HL-60/S4 treated with retinoic acid at 250 ng/mL for 4 days and 3 days (cell line): Measurements from ENCODE around the gene SYNM.

Experiments used
- in situ Hi-C: fragments of 300-500 bp; cut with MboI; formaldehyde crosslinking; loops from 2 replicates; pipeline ENCODE4 v1.7.0; 2022; ENCODE audit warnings: low sequenced_read_pairs

SYNM gene

DNA sequence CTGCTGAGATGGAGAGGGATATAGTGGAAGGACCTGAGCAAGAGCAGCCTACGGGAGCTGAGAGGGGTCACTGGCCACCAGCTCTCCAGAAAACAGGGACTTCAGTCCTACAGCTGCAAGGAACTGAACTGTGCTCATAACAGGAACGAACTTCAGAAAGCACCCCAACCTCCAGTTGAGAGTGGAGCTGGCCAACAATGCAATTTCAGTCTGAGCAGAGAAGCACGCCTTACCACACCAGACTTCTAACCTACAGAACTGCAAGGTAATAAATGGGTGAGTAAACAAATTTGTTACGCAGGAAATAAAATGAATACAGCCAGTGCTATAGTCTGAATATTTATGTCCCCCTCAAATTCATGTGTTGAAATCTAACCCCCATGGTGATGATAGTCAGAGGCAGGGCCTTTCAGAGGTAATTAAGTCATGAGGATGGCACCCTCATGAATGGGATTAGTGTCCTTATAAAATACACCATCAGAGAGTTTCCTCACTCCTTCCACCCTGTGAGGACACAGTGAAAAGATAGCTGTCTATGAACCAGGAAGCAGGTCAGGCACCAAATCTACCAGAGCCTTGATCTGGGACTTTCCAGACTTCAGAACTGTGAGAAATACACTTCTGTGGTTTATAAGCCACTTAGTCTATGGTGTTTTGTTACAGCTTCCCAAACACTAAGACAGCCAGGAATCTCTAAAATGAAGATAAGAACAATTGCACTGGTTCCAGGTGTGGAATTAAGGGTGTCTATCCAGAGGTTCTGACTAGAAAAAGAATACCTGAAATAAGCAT is 58.6 kb downstream of the SYNM start:
- in situ Hi-C loops, result no loop called here

DNA sequence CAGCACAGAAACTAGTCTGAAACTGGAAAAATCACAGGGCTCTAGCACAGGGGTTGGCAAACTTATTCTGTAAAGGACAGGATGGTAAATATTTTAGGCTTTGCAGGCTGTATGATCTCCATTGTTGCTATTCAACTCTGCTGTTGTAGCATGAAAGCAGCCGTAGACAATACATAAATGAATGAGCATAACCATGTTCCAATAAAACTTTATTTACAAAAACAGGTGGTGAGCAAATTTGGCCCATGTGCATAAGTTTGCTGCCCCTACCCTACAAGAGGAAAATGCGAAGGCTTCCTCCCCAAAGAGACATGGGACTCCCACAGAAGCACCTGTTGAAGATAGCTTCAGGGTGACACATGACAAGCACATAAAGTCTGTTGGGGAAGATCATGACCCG is 59.2 kb downstream of the SYNM start:
- in situ Hi-C loops, result no loop called here

DNA sequence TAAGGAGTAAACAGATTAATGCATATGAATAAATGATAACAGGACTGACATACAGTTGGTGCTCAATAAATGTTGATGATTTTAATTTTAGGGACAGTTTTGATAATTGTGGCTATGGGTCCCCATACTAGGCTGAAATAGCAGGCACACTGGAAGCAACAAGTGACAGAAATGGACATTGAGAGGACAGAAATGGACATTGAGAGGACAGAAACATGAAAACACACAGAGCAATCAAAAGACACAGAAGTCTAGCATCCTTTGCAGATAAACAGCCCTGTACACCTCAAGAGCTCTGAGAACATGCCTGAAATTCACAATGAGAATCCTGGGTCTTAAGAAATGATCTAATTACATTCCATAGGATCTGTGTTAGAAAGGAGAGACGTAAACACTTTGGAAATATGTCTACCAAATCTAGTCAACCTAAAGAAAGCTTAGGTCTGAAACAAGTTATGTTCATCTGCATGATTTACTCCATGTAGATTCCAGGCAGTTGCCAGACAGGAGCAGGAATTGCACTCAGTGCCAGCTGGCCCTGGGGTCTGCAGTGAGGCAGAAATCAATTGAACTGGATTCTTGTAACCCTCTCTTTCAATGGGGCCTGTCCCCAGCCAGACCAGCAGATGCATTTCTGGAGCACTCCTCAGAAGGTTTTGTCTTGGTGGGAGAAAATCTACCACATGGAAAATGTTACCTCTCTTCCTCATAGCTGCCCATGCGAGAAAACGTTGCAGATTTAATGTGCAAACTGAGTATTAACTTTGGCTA is 60.3 kb downstream of the SYNM start:
- in situ Hi-C loops, result no loop called here

DNA sequence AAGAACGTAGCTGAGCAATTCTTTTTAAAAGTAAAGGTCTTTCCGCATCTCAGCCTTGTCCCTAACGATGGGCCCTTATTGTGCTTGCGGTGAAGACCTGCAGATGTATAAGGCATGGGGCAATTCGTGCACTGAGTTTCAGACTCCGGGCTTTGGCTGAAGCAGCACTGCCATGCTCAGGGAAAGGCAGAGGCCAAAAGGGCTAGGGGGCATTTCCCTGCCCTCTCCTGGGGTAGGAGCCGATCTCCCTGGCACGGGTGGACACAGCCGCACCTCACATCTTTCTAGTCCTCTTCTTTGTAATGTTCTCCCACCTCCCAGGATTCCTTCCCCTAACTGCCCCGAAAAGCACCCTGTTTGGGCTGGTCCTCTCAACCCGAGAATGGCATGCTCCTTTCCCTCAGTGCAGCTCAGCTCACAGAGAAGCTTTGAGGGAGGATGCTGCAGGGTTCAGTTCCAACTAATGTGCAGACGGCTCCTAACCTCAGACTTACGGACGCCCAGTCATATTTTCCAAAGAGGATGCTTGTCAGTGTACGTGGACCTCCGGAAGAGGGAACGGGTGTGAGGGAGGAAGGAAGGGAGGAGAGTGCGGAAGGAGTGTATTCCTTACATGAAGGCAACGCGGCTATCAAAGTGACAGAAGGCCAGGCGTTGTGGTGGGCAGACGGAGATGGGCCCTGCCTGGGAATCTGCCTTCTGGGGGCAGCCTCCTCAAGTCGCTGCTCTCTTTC is 61.2 kb downstream of the SYNM start:
- in situ Hi-C loops, result no loop called here

DNA sequence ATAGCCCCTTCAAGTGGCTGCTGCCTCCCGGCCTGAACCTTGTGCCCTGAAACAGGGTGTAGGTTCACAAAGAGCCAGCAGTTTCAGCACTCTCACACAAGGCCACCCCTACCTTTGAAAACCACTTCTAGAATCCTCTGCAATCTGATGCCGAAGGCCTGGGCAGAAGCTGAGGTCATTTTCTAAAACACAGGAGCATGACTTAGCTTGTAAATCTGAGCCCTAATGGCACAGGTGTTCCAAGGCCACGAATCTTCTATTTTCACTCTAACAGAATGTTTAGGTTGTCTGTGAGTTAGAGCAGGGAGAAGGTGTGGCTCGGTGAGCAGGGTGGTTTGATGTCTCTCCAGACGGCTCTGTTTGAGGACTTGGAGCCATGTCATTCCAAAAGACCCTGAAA is 62.3 kb downstream of the SYNM start:
- in situ Hi-C loops, result no loop called here

DNA sequence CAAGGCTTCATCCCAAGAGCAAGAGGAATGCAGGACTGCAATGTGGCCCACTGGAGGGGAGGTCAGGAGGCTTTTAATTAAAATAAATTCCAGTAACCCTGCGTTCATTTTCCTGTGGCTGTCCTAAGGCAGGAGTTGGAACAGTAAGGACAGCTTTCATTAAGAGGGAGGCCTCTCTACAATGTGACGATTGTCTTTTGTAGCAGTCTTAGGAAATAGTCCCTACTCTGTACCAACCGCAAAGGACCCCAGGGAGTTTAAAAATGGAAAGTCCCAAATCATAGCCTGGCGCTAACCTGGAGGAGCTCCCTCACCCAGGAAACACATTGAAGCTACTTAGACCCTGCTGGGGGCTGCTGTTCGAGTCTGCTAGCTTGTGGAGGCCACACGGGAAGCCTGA is 62.8 kb downstream of the SYNM start:
- in situ Hi-C loops, result no loop called here

DNA sequence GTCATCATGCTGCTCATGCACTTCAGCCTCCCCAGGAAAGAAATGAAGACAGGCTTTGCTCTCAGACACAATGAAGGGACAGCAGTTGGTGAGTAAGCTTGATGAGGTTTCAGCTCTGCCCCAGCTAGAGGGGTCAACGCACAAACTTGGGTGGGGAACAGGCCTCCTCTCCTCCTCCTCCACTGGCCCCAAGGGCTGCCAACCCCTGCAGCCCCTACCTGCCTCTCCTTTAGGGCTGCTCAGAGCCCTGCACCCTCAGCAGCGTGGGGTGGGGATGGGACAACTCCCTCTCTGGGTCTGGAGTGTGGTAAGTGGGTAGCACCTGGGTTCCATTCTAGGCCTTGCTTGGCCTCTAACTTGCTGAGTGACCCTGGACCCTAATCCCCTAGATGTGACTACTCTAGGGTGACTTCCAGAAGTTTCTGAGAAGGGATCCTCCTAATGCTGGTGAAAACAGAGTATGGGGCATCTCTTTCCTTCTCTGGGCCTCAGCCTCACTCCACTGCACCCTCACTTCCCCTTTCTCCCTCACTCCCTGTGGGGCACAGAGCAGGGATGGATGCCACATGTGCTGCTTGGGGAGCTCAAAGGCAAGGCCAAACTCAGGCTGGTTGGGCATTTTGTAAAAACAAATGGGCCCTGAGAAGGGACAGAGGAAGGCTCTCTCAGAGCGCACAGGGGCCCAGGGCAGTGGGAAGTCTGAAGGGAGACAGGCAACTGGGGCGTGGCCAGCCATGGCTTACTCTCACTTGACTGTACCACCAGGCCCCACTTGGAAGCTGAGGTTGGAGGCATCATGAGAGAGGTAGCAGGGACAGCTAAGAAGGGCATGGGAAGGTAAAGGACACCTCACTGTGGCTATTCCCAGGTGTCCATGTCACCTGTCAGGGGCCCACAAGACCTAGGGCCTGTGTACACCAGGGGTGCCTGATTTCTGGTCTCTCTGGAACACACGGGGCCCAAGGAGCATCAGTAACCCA is 64.0 kb downstream of the SYNM start:
- in situ Hi-C loops, result no loop called here

DNA sequence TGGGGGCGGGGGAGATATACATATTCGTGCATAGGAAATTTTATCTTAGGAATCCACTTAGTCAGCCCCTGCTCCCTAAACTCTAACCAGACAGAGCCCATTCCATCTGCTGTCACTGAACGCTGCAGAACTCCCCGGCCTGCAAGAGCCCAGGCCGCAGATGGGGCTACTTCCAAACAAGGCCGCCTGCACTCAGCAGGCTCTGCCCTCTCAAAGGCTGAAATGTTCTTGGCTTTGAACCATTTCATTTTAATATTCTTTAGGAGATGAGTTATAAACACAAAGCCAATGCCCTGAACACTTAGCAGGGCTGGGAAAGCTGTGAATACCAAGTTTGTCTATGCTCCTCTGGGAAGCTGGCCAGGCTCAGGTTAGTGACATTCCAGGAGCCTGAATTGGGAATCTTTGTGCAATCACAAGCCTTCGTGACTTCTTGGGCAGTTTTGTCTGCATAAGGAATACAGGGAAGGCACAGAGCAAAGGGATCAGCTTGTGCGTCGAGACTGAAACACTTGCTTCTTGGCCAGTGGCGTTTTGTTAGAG is 65.0 kb downstream of the SYNM start:
- in situ Hi-C loops, result no loop called here

DNA sequence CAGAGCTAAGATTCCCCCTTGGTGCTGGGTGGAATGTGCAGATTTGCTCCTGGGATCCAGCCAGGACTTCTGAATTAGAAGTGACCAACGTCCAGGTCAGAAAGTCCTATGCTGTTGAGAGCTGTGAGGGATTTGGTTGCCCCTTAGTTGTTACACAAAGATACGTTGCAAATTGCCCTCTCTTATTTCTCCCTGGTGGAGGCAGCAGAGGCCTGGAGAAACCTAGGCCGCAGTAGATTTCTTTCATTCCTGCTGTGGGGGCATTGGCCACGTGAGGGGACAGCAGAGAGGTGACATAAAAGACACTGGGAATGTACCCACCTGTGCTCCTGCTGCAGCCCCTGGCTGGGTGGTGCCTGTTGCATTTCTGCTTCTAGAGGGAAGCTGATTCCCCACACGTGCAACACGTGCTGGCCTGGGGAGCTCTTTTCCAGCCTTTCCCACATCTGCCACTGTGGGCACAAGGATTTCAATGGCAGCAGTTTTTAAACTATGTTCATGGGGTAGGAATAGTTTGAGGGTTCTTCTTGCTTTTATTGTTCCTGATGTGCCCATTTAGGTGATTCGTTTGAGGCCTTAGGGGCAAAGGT is 65.7 kb downstream of the SYNM start:
- in situ Hi-C loops, result no loop called here

DNA sequence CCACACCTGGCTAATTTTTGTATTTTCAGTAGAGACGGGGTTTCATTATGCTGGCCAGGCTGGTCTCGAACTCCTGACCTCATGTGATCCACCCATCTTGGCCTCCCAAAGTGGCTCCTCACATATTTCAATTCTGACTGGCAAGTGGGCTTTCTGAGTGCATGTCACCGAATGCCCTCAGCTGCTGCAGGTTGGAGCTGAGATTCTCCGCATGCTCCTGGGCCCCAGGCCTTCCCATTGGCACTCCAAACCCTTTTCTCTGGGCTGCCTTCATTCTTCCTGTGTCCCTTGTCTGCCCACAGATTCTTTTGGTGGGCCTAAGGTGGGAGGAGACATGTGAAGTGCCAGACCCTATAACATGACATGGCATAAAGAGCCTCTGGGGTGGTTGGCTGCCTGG is 67.3 kb downstream of the SYNM start:
- in situ Hi-C loops, result no loop called here

DNA sequence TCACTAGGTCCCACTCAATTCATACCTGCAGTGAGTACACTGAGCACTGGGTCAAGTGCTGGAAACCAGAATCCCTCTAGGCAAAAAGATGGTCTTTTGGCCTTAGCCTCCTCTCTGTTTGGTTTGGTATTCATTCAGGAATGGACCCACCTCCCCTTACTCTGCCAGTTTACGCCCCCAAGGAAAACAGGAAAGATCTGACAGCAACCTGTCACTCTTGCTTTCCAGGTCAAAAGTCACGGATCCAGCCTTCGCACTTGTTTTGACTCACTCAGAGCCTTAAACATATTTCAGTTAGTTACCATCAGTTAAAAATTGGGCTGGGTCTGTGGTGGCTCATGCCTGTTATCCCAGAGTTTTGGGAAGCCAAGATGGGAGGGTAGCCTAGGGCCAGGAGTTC is 68.1 kb downstream of the SYNM start:
- in situ Hi-C loops, result no loop called here

DNA sequence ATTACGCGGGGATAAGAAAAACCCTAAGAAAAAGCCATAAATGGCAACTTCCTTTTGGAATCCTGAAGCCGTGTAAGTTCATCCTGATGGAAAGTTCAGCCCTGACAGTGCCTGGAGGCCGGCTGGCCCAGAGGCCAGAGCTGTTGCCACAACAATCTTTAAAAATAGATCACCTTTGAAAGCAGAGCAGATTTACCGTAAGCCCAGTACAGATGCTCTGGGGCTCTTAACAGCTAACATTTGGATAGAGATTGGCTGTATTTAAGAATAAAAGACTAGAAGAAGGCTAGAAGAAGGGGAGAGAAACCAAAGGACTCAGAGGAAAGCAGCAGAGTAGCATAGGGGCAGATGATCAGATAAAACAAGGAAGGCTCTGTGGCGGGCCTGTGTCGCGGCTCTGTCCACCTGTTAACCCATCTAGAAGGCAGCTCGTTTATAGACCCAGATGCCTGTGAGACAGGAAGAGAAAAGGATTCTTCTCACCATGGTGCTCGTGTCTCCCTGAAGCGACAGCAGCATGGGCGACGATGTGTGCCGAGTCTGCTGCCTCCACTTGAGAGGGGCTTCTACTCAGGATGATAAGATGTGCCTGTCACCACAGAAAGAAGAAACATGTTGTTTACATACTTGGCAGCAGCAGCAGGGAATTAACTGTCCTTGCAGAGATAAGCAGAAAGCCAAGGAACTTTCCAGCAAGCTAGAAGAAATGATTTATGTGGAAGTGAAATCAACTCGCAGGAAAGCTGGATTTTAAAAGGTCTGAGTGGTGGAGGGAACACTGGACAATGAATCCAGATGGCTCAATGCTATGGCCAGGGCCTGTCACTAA is 69.9 kb downstream of the SYNM start:
- in situ Hi-C loops, result no loop called here

DNA sequence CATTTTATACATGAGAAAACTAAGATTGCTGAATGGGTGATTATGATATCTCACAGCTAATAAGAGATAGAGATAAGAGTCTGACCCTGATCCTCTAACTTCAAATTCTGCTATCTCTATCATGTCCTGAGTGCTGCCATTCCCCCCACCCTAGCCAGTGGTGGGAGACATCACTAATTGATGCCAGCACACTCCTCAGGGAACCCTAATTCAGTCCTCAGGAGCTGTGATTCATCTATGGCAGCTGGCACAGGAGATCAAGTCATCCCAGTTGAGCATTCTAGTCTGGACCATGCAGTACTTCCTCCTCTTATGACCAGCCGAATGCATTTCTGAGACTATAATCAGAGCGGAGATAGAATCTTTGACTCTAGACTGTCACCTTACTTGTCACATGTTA is 71.9 kb downstream of the SYNM start:
- in situ Hi-C loops, result no loop called here

DNA sequence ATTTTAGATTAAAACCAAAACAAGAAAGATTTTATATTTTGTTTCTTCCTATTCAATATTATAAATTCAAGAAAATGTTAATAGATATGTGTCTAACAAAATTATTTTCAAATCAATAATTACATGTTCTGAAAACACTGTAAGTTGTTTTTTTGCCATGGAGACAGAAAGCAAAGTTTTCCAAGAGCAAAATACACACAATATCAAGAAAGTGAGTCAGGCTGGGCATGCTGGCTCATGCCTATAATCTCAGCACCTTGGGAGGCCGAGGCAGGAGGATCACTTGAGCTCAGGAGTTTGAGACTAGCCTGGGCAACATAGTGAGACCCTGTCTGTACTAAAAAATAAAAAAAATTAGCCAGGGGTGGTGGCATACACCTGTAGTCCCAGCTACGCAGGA is 72.8 kb downstream of the SYNM start:
- in situ Hi-C loops, result no loop called here

DNA sequence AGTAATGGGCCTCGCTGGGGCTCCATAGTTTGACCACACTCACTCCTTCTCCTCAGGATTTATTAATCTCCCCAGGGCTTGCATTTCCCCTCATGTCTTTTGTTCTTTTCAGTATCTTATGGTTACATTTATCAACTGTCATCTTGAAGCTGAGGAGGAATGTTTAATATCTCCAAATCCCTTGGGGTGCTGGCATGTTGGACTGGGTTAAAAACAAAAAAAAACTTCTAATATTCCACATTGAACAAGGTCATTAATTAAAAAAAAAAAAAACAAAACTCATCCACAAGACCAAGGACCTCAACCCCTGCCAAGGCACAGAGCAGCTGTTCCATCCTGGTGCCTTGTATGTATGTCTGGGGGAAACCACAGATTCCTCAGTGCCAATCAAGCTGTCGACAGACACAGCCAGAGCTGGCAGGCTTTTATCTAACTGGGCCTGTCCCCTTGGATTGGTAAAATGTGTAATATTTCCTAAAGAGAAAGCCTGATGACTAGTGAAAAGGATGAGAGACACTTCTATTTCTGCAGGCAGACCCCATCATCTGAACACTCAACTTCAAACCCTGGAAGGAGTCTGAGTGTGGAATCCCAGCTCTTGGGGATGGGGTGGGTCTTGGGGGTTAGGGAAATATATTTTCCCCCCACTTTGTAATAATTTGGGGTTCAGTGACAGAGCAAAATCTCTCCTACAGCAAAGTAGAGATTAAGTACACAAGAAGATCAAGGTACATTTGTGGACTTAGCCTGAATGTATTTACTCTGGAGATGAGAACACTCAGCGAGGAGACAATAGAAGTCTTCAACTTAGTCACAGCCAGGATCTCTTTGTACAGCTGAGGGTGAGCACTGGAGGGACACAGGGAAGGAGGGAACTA is 75.4 kb downstream of the SYNM start:
- in situ Hi-C loops, result no loop called here

DNA sequence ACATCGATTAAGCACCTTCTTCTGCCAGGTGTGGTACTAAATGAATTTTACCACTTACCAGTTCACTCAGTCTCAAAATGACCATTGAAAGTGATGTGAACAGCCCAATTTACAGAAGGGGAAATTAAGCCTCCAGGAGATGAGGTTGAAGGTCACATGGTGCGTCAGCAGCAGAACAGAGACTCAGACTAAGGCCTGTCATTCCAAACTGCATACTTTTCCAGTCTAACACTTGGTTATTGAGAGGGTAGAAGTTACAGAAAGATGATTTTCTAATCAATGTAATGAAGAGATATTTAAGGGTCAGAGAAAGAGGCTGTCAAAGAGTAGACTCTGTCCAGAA is 76.1 kb downstream of the SYNM start:
- in situ Hi-C loops, result no loop called here

DNA sequence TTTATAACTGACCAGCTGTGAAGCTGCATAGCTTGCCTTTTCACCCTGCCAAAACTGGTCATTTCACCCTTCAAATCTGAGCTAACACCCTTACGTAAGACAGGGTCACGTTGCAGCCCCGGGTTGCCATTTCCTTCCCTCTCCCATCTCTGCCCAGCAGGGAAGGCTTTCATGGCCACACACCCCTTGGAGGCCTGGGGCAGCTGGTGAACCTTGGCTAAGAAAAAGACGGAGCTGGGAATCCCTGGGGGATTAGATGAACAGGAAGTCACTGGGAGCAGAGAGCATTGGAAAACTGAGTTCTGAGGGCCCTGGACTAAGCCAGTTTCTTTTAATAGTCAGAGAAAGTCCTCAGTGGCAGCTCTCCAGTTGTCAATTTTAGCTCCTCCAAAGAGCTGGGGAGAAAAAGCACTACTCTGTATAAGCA is 76.7 kb downstream of the SYNM start:
- in situ Hi-C loops, result no loop called here

DNA sequence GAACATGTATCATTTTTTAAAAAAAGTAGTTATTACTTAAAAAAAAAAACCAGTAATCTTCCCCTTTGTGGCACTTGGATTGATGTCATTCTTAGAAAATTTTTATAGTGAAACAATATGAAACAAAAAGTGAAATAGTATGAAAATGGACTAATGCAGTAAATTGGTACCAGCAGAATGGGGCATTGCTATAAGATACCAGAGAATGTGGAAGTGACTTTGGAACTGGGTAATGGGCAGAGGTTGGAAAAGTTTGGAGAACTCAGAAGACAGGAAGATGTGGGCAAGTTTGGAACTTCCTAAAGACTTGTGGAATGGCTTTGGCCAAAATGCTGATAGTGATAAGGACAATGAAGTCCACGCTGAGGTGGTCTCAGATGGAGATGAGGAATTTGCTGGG is 77.9 kb downstream of the SYNM start:
- in situ Hi-C loops, result no loop called here
